ENCODE data around the gene PTPRS.

PTPRS gene

DNA sequence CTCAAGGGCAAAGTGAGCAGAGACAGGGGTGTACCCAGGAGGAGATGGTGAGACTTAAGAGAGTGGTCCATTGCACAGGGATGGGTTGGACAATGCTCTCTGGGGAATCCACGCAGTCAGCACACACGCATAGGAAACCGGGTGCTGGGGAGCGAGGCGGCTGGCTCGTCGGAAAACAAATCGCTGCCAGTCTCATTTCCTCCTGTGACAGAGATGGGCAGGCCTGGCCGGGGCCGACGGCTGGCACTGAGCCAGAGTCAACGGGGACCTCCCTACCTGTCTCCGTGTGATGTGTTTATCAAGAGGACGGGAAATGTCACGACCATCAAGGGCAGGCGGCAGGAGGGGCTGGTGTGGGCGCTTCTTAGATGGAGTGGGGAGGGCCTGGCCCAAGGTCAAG lies 27.3 kb downstream of the PTPRS start:
- peak overlapping the region; percentile 28 for H3K4me3 ChIP-seq (ENCODE audit: low read depth, low read length)
- no peaks in the 10 kb centered on the region for H3K27me3 ChIP-seq
- H3K4me1 ChIP-seq: no peaks in the 10 kb centered on the region; the same call in 1 of the 2 replicates
- H3K36me3 ChIP-seq: no peaks in the 10 kb centered on the region
- DNase-seq: peak; percentile 79
- TF ChIP-seq, protein P1, sequence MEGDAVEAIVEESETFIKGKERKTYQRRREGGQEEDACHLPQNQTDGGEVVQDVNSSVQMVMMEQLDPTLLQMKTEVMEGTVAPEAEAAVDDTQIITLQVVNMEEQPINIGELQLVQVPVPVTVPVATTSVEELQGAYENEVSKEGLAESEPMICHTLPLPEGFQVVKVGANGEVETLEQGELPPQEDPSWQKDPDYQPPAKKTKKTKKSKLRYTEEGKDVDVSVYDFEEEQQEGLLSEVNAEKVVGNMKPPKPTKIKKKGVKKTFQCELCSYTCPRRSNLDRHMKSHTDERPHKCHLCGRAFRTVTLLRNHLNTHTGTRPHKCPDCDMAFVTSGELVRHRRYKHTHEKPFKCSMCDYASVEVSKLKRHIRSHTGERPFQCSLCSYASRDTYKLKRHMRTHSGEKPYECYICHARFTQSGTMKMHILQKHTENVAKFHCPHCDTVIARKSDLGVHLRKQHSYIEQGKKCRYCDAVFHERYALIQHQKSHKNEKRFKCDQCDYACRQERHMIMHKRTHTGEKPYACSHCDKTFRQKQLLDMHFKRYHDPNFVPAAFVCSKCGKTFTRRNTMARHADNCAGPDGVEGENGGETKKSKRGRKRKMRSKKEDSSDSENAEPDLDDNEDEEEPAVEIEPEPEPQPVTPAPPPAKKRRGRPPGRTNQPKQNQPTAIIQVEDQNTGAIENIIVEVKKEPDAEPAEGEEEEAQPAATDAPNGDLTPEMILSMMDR (IDR thresholded peaks at IDR 0.05; ENCODE audit: low read depth, low read length): no peak
- no peaks in the 10 kb centered on the region for H3K9me3 ChIP-seq

DNA sequence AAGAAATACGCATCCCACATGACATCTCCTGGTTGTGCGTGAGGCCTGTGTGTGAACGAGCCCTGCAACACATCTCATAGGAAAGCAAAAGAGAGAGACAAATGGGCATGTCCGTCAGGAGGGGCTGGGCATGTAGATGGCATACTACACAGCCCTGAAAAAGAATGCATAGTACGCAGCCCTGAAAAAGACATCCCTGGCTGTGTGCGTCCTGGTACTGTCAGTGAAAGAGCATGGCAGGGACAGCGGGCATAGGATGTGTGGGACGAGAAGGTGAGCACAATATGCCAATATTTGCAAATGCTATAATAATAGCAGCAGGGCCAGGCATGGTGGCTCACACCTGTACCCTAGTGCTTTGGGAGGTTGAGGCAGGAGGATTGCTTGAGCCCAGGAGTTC lies 28.6 kb downstream of the PTPRS start:
- H3K36me3 ChIP-seq: no peaks in the 10 kb centered on the region; the same call in 1 of the 2 replicates
- H3K27me3 ChIP-seq: no peaks in the 10 kb centered on the region
- no peak overlapping the region for H3K4me3 ChIP-seq (ENCODE audit: low read depth, low read length)
- TF ChIP-seq, protein P1 (IDR thresholded peaks at IDR 0.05; ENCODE audit: low read depth, low read length): no peak
- no peak for DNase-seq
- H3K4me1 ChIP-seq: no peaks in the 10 kb centered on the region; the same call in 1 of the 2 replicates
- H3K9me3 ChIP-seq: no peaks in the 10 kb centered on the region

DNA sequence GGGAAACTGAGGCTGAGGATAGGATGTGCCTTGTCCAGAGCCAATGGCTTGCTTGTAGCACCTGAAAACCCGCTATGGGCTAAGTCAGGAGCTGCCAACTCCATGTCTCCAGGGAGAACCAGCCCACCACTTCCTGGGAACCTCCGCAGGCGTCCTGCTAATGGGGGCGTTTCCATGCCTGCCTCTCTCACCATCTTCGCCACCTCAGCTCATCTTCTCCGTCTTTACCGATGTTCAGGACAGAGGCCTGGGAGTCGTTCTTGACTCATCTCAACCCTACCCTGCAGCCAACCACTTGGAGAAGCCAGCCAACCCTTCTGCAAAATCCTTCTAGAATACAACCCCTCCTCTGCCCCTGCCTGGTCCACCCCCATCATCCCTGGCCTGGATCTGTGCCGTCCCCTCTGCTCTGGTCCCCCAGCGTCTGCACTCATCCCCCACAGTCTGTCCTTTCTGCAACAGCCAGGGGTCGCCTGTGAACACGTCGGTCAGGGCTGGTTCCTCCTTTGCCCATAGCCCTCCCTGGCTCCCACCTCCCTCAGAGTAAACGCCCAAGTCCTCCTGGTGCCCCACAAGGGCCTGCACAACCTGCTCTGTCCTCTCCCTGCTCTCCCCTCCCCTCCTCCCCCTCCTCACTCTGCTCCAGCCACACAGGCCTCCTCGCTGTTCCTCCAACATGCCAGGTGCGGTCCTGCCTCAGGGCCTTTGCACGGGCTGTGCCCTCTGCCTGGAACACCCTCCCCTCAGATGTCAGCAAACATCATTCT lies 31.0 kb downstream of the PTPRS start:
- peak; percentile 64 for DNase-seq
- no peaks in the 10 kb centered on the region; the same call in 1 of the 2 replicates for H3K4me1 ChIP-seq
- no peaks in the 10 kb centered on the region for H3K27me3 ChIP-seq
- H3K9me3 ChIP-seq: no peaks in the 10 kb centered on the region
- H3K36me3 ChIP-seq: no peaks in the 10 kb centered on the region; the same call in none of the 2 replicates
- TF ChIP-seq, protein P1 (IDR thresholded peaks at IDR 0.05; ENCODE audit: low read depth, low read length): peak; percentile 46; the same call in 1 of the 2 replicates
- H3K4me3 ChIP-seq (ENCODE audit: low read depth, low read length): no peak overlapping the region

DNA sequence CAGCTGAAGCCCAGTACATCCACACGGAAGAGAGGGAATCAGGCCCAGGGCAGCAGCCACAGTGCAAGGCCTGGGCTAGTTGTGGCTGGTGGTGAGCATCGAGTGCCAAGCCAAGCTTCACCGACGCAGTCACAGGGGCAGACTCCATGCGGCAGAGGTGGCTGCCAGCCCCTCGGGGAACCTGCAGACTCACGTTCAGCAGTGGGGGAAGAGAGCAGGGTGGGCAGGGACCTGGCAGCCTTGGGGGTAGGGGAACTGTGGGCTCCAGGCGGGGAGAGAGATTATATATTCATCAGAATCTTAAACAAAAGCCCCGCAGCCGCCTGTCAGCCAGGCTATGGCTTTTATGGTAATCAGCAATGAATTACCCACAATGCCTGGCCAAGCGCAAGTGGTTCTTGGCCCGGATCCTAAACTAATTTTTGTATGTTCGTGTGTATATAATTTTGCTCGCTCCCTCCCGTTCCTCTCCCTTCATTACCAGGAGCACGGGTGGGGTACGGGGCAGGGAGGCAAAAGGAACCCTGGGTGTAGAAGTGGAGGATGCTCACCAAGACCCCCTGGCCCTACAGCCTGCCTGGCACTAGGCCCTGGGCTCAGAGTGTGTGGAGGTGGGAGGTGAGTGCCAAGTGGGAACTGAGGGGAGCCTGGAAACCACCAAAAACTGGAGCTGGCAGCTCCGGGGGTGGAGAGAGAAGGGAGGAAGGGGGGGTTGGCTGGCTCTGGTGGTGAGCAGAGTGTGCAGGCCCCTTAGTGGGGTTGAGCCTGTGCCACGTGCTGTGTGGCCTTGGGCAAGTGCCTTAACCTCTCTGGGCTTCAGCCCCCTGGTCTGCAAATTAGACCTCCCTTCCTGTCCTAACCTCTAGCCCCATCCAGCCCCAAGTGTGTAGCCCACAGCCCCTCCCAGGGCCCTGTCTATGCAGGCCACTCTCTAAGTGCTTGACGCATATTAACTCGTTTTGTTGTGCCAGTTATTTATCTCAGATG lies 31.9 kb downstream of the PTPRS start:
- Histone ChIP-seq H3K36me3 (no peaks in the 10 kb centered on the region; the same call in none of the 2 replicates), H3K4me3 (ENCODE audit: low read depth, low read length) (peak overlapping the region; percentile 50), H3K9me3 (no peaks in the 10 kb centered on the region), H3K27me3 (no peaks in the 10 kb centered on the region), H3K4me1 (no peaks in the 10 kb centered on the region; the same call in 1 of the 2 replicates)
- peak; percentile 93 for DNase-seq
- TF ChIP-seq, protein P1 (IDR thresholded peaks at IDR 0.05; ENCODE audit: low read depth, low read length): no peak

DNA sequence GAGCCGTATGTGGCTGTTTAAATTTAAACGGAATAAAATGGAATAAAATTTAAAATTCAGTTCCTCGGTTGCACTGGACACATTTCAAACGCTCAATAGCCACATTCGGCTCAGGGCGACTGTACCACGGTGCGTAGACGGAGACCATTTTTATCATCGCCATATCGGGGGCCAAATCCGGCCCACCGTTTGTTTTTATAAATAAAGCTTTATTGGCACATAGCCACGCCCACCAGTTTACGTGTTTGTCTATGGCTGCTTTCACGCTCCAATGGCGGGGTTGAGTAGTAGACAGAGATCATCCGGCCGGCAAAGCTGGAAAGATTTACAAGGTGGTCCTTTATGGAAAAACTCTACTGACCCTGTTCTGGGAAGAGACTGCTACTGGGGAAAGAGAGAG lies 33.0 kb downstream of the PTPRS start:
- TF ChIP-seq, protein P1 (IDR thresholded peaks at IDR 0.05; ENCODE audit: low read depth, low read length): no peak
- no peak for DNase-seq

More for the DNA sequence above, 33.0 kb downstream of the PTPRS start:
- H3K4me1 ChIP-seq: no peaks in the 10 kb centered on the region; the same call in 1 of the 2 replicates
- no peaks in the 10 kb centered on the region for H3K9me3 ChIP-seq
- H3K4me3 ChIP-seq (ENCODE audit: low read depth, low read length): no peak overlapping the region
- H3K36me3 ChIP-seq: no peaks in the 10 kb centered on the region; the same call in none of the 2 replicates
- H3K27me3 ChIP-seq: no peaks in the 10 kb centered on the region

All from BE2C (cell line).